ENCODE data around the gene GAGE12C. TPM values are rescaled to one million over a fixed set of nuclear protein-coding genes. Genes with fewer than 3 reads are reported as not detected.

Gene GAGE12C
- polyA plus RNA-seq, 4 donors = not detected

Other genes starting within 250 kb of the GAGE12C start
- gene GAGE10, start 228.5 kb upstream of the GAGE12C start, polyA plus RNA-seq = not detected
- not detected for gene GAGE12J, start 210.1 kb upstream of the GAGE12C start, polyA plus RNA-seq
- gene GAGE13, start 200.6 kb upstream of the GAGE12C start, polyA plus RNA-seq = not detected
- not detected for gene GAGE12D, start 9.6 kb downstream of the GAGE12C start, polyA plus RNA-seq
- not detected for gene GAGE12E, start 19.1 kb downstream of the GAGE12C start, polyA plus RNA-seq
- not detected for gene GAGE12F, start 28.7 kb downstream of the GAGE12C start, polyA plus RNA-seq
- not detected for gene GAGE12G, start 38.2 kb downstream of the GAGE12C start, polyA plus RNA-seq
- not detected for gene GAGE12H, start 47.8 kb downstream of the GAGE12C start, polyA plus RNA-seq
- not detected for gene GAGE2A, start 57.3 kb downstream of the GAGE12C start, polyA plus RNA-seq
- not detected for gene GAGE1, start 66.8 kb downstream of the GAGE12C start, polyA plus RNA-seq
- not detected for gene PAGE1, start 163.8 kb downstream of the GAGE12C start, polyA plus RNA-seq

Measured in small intestine (tissue), 4 donors.